H9 (cell line): ENCODE measurements around the gene FRY. TPM values are rescaled to one million over a fixed set of nuclear protein-coding genes. Genes with fewer than 3 reads are reported as not detected.

ENCODE experiments used
- DNase-seq: peaks from one replicate; pipeline ENCODE4 v3.0.0-alpha.2; 2017
- H2AFZ ChIP-seq: one replicate; pipeline ENCODE4 v1.6.1; 2013; ENCODE audit warnings: mild to moderate bottlenecking, low read length, control low read depth, moderate library complexity
- H2AK5ac ChIP-seq: 2 replicates; pipeline ENCODE4 v1.6.1; 2013; ENCODE audit warnings: low read length, control low read depth, mixed read lengths; ENCODE audit not compliant: insufficient read length
- H2BK120ac ChIP-seq: one replicate; pipeline ENCODE4 v1.6.1; 2013; ENCODE audit warnings: low read depth, mild to moderate bottlenecking, low read length, control low read depth, inconsistent platforms; ENCODE audit not compliant: poor library complexity, severe bottlenecking
- H2BK12ac ChIP-seq: 2 replicates; pipeline ENCODE4 v1.6.1; 2013; ENCODE audit warnings: low read length, control low read depth, mixed read lengths, low read depth; ENCODE audit not compliant: insufficient read length
- H2BK15ac ChIP-seq: 2 replicates; pipeline ENCODE4 v1.6.1; 2013; ENCODE audit warnings: low read depth, low read length, control low read depth
- H2BK20ac ChIP-seq: one replicate; pipeline ENCODE4 v1.6.1; 2013; ENCODE audit warnings: low read depth, mild to moderate bottlenecking, low read length, control low read depth, inconsistent platforms; ENCODE audit not compliant: poor library complexity, severe bottlenecking
- H2BK5ac ChIP-seq: 2 replicates; pipeline ENCODE4 v1.6.1; 2013; ENCODE audit warnings: low read length, control low read depth, mixed read lengths; ENCODE audit not compliant: insufficient read length
- H3K14ac ChIP-seq: 2 replicates; pipeline ENCODE4 v1.6.1; 2013; ENCODE audit warnings: low read length, control low read depth; ENCODE audit not compliant: insufficient read depth
- H3K18ac ChIP-seq: 2 replicates; pipeline ENCODE4 v1.6.1; 2013; ENCODE audit warnings: low read depth, mild to moderate bottlenecking, mixed read lengths, low read length, control low read depth; ENCODE audit not compliant: insufficient read length
- H3K23ac ChIP-seq: 2 replicates; pipeline ENCODE4 v1.6.1; 2013; ENCODE audit warnings: low read length, control low read depth, mixed read lengths, low read depth; ENCODE audit not compliant: insufficient read length
- H3K23me2 ChIP-seq: 2 replicates; pipeline ENCODE4 v1.6.1; 2013; ENCODE audit warnings: low read depth, mild to moderate bottlenecking, mixed read lengths, low read length, control low read depth; ENCODE audit not compliant: insufficient read length, poor library complexity, severe bottlenecking
- H3K27ac ChIP-seq: 2 replicates; pipeline ENCODE4 v1.5.1; 2013; ENCODE audit warnings: low read length, control low read depth, mixed read lengths, low read depth; ENCODE audit not compliant: insufficient read length
- H3K27me3 ChIP-seq: 2 replicates; pipeline ENCODE4 v1.6.1; 2013; ENCODE audit warnings: low read length, control low read depth, inconsistent platforms; ENCODE audit not compliant: insufficient read depth
- H3K4ac ChIP-seq: 2 replicates; pipeline ENCODE4 v1.6.1; 2013; ENCODE audit warnings: low read depth, mild to moderate bottlenecking, control low read depth, inconsistent platforms, low read length, moderate library complexity
- H3K4me1 ChIP-seq: 2 replicates; pipeline ENCODE4 v1.6.1; 2013; ENCODE audit warnings: low read length, control low read depth, inconsistent platforms; ENCODE audit not compliant: insufficient read depth
- H3K4me2 ChIP-seq: 2 replicates; pipeline ENCODE4 v1.6.1; 2013; ENCODE audit warnings: low read length, control low read depth, mixed read lengths; ENCODE audit not compliant: insufficient read length, insufficient read depth
- H3K56ac ChIP-seq: 2 replicates; pipeline ENCODE4 v1.6.1; 2013; ENCODE audit warnings: low read depth, mild to moderate bottlenecking, mixed read lengths, low read length, control low read depth; ENCODE audit not compliant: insufficient read length
- H3K79me1 ChIP-seq: 2 replicates; pipeline ENCODE4 v1.6.1; 2013; ENCODE audit warnings: low read depth, mild to moderate bottlenecking, moderate library complexity, low read length, control low read depth, inconsistent platforms; ENCODE audit not compliant: insufficient read depth, poor library complexity, severe bottlenecking
- H3K79me2 ChIP-seq: 2 replicates; pipeline ENCODE4 v1.6.1; 2013; ENCODE audit warnings: low read length, control low read depth, inconsistent platforms; ENCODE audit not compliant: insufficient read depth
- H3K9ac ChIP-seq: 2 replicates; pipeline ENCODE4 v1.6.1; 2013; ENCODE audit warnings: low read length, control low read depth, mixed read lengths; ENCODE audit not compliant: insufficient read length; ENCODE audit errors: extremely low read depth
- H3K9me3 ChIP-seq: one replicate; pipeline ENCODE4 v1.6.1; 2013; ENCODE audit warnings: low read depth, low read length, inconsistent platforms; ENCODE audit not compliant: control insufficient read depth
- H3T11ph ChIP-seq: one replicate; pipeline ENCODE4 v1.6.1; 2013; ENCODE audit warnings: mild to moderate bottlenecking, low read length, control low read depth, inconsistent platforms
- H4K20me1 ChIP-seq: one replicate; pipeline ENCODE4 v1.6.1; 2013; ENCODE audit not compliant: control insufficient read depth, insufficient read length, insufficient read depth
- H4K5ac ChIP-seq: 2 replicates; pipeline ENCODE4 v1.6.1; 2013; ENCODE audit warnings: low read depth, mild to moderate bottlenecking, mixed read lengths, low read length, control low read depth; ENCODE audit not compliant: insufficient read length
- H4K8ac ChIP-seq: replicated peaks from 2 replicates; pipeline ENCODE4 v1.6.1; 2013; ENCODE audit warnings: low read length, control low read depth, mixed read lengths, low read depth; ENCODE audit not compliant: insufficient read length
- H4K91ac ChIP-seq: 2 replicates; pipeline ENCODE4 v1.6.1; 2013; ENCODE audit warnings: low read depth, mild to moderate bottlenecking, moderate library complexity, mixed read lengths, low read length, control low read depth; ENCODE audit not compliant: insufficient read length
- H3K27ac Mint-ChIP-seq, 3 experiments: 2 replicates in 2 of 3; 3 replicates in 1 of 3; pipeline ENCODE4 v1.8.0; 2020 to 2021; ENCODE audit warnings: mixed read lengths in 3 of 3, mild to moderate bottlenecking in 1 of 3, moderate library complexity in 1 of 3
- H3K27me3 Mint-ChIP-seq: 2 replicates; pipeline ENCODE4 v1.8.0; 2021; ENCODE audit warnings: low read depth, mild to moderate bottlenecking, moderate library complexity, mixed read lengths
- H3K36me3 Mint-ChIP-seq, 3 experiments: 2 replicates in 2 of 3; 3 replicates in 1 of 3; pipeline ENCODE4 v1.8.0; 2020 to 2021; ENCODE audit warnings: low read depth in 3 of 3, mixed read lengths in 3 of 3; ENCODE audit not compliant: insufficient read depth in 1 of 3
- H3K4me1 Mint-ChIP-seq, 2 experiments: 2 replicates each; pipeline ENCODE4 v1.8.0; 2020; ENCODE audit warnings: mixed read lengths in 2 of 2
- H3K4me3 Mint-ChIP-seq, 2 experiments: 2 replicates in 1 of 2; 3 replicates in 1 of 2; pipeline ENCODE4 v1.8.0; 2020 to 2021; ENCODE audit warnings: mild to moderate bottlenecking in 2 of 2, mixed read lengths in 2 of 2, moderate library complexity in 1 of 2
- H3K9me3 Mint-ChIP-seq, 2 experiments: 2 replicates in 1 of 2; 3 replicates in 1 of 2; pipeline ENCODE4 v1.8.0; 2020; ENCODE audit warnings: mild to moderate bottlenecking in 2 of 2, mixed read lengths in 2 of 2, moderate library complexity in 1 of 2
- CTCF ChIP-seq: fragments of 200-600 bp; sonication (generic); conservative IDR thresholded peaks from 3 replicates; pipeline ENCODE4 v1.8.0; 2021; ENCODE audit warnings: antibody characterized with exemption, mild to moderate bottlenecking
- WGBS: extraction: QIAGEN DNeasy Blood & Tissue Kit; methylation state at CpG from one replicate; pipeline ENCODE4 v1.1.7; 2013; ENCODE audit warnings: missing lambda C conversion rate, low lambda C conversion rate, mixed read lengths; ENCODE audit not compliant: insufficient read length; ENCODE audit errors: extremely low coverage; 5-methylcytosine and 5-hydroxymethylcytosine counted together
- total RNA-seq: library from RNA; stranded (reverse); gene quantifications from 2 replicates; pipeline ENCODE4 v1.2.1, GENCODE V29; 2021

The FRY gene
- total RNA-seq, 1 experiment from 2014 or later = 5.2 TPM

DNA sequence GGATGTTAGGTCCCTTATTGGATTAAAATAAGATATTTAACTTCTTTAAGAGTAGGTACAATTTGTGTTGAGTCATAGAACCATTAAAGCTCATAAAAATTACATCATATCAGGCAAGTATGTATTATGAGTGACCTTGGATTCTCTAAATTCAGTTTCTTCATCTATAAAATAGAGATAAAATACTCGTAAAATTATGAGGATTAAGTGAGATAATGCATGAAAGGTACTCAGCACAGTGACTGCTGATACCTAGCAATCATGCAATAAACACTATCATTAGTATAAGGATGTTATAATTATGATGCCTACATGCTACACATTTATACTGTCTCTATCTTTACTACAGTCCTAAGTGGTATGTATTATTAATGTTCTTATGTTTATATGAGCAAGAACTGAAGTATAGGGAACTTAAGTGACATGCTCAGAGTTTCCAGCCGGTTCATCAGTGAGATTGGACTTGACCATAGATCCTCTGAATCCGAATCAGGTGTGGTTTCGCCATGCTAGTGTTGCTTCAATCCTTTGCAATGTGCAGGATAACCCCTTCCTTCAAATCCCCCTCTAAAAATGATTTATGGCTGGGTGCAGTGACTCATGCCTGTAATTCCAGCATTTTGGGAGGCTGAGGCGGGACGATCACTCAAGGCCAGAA, 22.9 kb upstream of the FRY start:
- H3K4me3 Mint-ChIP-seq = no peak overlapping the region
- H3K18ac ChIP-seq = no peak overlapping the region
- DNase-seq = no peak
- H2BK12ac ChIP-seq = no peak overlapping the region
- no peak overlapping the region for H2BK20ac ChIP-seq
- no peak overlapping the region for H3K9ac ChIP-seq
- H3K27me3 ChIP-seq = no peaks in the 10 kb centered on the region
- H3K27ac ChIP-seq = no peak overlapping the region
- no peak overlapping the region for H3K23ac ChIP-seq
- H2AFZ ChIP-seq = no peak overlapping the region
- no peak overlapping the region for H4K91ac ChIP-seq
- H3K4ac ChIP-seq = no peak overlapping the region
- H3T11ph ChIP-seq = no peak overlapping the region
- no peak overlapping the region for H3K14ac ChIP-seq
- no peaks in the 10 kb centered on the region for H3K9me3 ChIP-seq
- H3K56ac ChIP-seq = no peak overlapping the region
- no peak overlapping the region for H2AK5ac ChIP-seq
- H3K23me2 ChIP-seq = no peaks in the 10 kb centered on the region
- H2BK5ac ChIP-seq = no peak overlapping the region
- H3K27ac Mint-ChIP-seq = no peak overlapping the region
- TF ChIP-seq CTCF = no peak
- no peaks in the 10 kb centered on the region for H3K79me2 ChIP-seq
- no peaks in the 10 kb centered on the region for H4K20me1 ChIP-seq
- H3K9me3 Mint-ChIP-seq = no peaks in the 10 kb centered on the region
- H2BK120ac ChIP-seq = no peak overlapping the region
- no CpG with 5 or more reads among the region's 6 CpGs for WGBS
- H3K27me3 Mint-ChIP-seq = no peaks in the 10 kb centered on the region
- H3K4me1 Mint-ChIP-seq = peaks cover 22 to 26% of the 10 kb centered on the region in 2 experiments
- H3K36me3 Mint-ChIP-seq = no peaks in the 10 kb centered on the region
- no peak overlapping the region for H3K4me2 ChIP-seq
- H4K5ac ChIP-seq = no peak overlapping the region
- no peak overlapping the region for H4K8ac ChIP-seq
- H3K4me1 ChIP-seq = no peaks in the 10 kb centered on the region; the same call in 1 of the 2 replicates
- H2BK15ac ChIP-seq = no peak overlapping the region
- H3K79me1 ChIP-seq = no peaks in the 10 kb centered on the region
